ENCODE results near the gene ZNF740.
"Not testable (repeated sequence)": the region's sequence is repeated elsewhere in the genome, so short reads cannot be mapped to it uniquely, and the experiment has no call there.

The ZNF740 gene, protein sequence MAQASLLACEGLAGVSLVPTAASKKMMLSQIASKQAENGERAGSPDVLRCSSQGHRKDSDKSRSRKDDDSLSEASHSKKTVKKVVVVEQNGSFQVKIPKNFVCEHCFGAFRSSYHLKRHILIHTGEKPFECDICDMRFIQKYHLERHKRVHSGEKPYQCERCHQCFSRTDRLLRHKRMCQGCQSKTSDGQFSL

DNA sequence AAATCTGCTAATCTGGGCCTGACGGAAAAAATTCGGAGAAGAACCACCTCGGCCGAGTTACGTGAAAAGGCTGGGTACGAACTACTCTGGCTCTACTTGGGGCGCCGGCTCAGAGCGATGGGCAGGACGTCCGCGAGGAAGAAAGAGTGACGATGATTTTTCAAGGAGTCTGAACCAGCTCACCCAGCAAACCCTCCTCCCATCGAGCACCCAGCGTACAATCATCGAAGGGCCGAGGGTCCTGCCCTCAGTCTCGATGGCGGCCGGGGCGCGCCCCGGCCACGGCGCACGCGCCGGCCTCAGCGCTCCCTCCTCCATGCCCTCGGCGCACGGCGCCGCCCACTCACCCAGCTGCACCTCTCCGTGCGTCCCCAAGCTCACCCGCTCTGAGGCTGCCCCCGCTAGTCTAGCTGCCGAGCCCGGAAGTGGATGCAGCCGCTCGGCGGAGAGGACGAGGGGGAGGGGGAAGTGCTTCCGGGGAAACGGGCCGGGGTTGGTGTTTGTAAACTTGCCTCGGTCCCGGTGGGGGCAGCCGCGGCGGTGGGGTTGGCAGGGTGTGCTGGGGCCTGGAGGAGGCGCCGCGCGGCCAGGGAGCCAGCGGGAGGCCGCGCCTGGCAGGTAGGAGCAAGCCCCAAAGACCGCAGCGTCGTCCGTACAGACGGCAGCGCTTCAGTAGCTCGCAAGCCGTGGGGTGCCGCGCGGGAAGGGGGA, at the start of gene ZNF740, which contains the start of gene CSAD:
Gene ZNF740 (plus strand): TSS at position 503 of the 711 bp plus-strand sequence. CDS start 1,262 bp downstream, outside the sequence.
Gene CSAD (minus strand): TSS at position 706 of the 711 bp plus-strand sequence. CDS start 7,455 bp downstream, outside the sequence.
- peak; percentile 78 to 99 (median 96) for DNase-seq

DNA sequence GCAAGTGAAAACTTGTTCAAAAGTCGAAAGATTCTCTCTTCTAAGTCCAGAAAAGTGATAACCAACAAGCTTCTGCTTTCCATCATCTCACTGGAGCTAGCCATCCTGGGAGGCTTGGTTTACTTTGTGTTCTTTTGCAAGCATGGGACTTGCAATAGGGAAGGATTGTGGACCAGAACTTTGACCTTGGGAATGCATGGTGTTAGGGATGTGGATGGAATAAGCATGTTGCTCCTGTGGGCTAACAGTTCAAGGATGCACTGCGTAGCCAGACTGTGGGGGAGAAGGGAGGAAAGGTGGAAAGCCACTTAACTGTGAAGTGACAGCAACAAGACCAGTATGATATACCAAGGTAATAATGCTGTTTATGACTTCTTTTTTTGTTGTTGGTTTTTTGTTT, 48.7 kb upstream of the ZNF740 start:
- DNase-seq: no peak

DNA sequence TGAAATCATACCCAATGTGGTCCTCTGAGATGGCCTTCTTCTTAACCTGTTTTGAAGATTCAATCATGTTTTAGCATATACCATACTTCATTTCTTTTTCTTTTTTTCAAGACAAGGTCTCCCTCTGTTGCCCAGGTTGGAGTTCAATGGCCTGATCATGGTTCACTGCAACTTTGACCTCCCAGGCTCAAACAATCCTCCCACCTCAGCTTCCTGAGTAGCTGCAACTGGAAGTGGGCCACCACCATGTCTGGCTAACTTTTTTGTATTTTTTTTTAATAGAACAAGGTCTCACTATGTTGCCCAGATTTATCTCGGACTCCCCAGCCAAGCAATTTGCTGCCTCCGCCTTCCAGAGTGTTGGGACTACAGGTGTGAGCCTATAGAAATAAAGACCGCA, 46.8 kb upstream of the ZNF740 start:
- DNase-seq: no peak

DNA sequence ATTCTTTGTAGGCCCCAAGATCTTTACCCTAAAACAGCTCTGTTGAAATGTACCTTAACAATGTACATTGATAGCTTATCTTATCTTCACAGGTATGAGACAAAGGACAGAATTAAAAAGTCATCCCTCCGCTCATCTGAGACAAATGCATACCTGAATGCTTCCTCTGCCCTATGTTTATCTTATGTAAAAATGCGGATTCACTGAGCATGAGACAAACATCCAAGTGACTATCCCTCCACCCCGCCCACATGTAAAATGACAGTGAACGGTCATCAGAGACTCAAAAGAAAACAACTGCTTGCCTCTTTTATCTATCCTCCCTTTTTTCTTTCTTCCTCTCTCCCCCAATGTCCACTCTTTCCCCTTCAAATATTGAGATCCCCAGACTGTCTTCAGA, 37.2 kb upstream of the ZNF740 start:
- no peak for DNase-seq

DNA sequence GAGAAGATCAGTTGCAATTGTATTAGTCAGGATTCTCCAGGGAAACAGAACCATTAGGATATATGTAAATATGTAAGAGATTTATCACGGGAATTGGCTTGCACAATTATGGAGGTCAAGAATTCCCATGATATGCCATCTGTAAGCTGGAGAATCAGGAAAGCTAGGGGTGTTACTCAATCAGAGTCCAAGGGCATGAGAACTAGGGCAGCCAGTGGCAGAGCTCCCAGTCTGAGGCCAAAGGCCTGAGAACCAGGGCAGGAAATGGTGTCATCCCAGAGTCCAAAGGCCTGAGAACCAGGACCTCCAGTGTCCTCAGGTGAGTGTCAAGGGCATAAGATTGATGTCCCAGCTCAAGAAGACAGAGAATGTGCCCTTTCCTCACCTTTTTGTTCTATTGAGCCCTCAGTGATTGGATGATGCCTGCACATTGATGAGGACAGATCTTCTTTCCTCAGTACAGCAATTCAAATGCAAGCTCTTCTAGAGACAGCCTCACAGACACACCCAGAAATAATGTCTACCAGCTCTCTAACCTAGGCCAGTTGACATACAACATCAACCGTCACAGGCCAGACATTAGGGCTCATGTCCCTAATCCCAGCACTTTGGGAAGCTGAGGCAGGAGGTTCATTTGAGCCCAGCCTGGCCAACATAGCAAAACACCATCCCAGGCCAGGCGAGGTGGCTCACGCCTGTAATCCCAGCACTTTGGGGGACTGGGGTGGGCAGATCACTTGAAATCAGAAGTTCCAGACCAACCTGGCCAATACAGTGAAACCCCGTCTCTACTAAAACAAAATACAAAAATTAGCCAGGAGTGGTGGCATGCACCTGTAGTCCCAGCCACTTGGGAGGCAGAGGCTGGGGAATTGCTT, 34.9 kb upstream of the ZNF740 start:
- no peak for DNase-seq

DNA sequence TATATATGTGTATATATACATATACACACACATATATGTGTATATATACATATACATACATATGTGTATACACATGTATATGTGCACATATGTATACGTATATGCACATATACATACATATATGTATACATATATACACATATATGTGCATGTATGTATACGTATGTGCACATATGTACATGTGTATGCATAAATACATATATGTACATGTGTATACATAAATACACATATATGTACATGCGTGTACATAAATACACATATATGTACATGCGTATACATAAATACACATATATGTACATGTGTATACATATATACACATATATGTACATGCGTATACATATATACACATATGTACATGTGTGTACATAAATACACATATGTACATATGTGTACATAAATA, 33.3 kb upstream of the ZNF740 start:
- no peak for DNase-seq

GRCh38 chr12:53147653-53148052, 32.9 kb upstream of the ZNF740 start:
- no peak for DNase-seq

- no peak for DNase-seq
Observed at GRCh38 chr12:53151039-53151438, 29.5 kb upstream of the ZNF740 start.

- no peak for DNase-seq
Observed at GRCh38 chr12:53152390-53152789, 28.1 kb upstream of the ZNF740 start.

GRCh38 chr12:53159195-53159839, 21.2 kb upstream of the ZNF740 start:
- peak in 48 of 51 donors; percentile 2 to 84 (median 54) for DNase-seq

- DNase-seq: no peak
Observed at GRCh38 chr12:53160000-53160399, 20.5 kb upstream of the ZNF740 start.

GRCh38 chr12:53160673-53161072, 19.8 kb upstream of the ZNF740 start:
- no peak for DNase-seq

GRCh38 chr12:53161119-53161911, 19.2 kb upstream of the ZNF740 start:
- DNase-seq: no peak

GRCh38 chr12:53163008-53163407, 17.5 kb upstream of the ZNF740 start:
- DNase-seq: not testable (repeated sequence)

GRCh38 chr12:53166837-53167236, 13.7 kb upstream of the ZNF740 start:
- no peak for DNase-seq

GRCh38 chr12:53169644-53170043, 10.9 kb upstream of the ZNF740 start:
- DNase-seq: no peak

GRCh38 chr12:53170215-53170614, 10.3 kb upstream of the ZNF740 start:
- DNase-seq: no peak

- no peak for DNase-seq
Observed at GRCh38 chr12:53170876-53171724, 9.4 kb upstream of the ZNF740 start.

DNA sequence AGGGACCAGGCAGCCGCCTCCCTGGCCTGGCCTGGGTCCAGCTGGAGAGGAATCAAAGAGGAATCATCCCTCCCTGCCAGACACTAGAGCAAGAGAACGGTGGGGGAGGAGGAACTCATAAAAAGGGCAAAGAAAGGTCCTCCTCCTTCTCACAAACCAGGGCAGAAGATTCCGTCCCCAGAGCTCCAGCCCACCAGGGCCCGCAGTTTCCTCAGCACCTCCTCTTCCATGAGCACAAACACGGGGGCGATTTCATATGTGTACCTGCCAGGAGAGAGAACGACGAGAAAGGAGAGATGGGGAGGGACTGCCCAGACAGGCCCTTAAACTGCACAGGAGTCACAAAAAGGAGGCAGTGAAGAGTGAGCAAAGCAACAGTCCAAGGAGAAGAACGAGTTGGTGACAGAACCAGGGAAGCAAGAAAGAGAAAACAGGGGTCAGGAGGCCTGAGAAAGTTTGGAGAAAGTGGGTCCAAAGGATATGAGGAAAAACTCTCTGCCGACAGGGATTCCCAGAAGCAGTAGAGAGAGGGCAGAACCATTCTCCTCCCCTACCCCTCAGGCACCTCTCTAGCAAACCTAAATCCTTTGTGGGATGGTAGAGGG, 8.7 kb upstream of the ZNF740 start:
- DNase-seq: no peak

Data from hypothalamus (tissue), 51 donors.